Fibroblast of skin of right biceps (primary cell): ENCODE data around the gene TMCC1.
"Not testable (repeated sequence)": the region's sequence is repeated elsewhere in the genome, so short reads cannot be mapped to it uniquely, and the experiment has no call there.

Source experiments
- DNase-seq: peaks from one replicate; pipeline ENCODE4 v3.0.0-alpha.2; 2013

TMCC1 gene

DNA sequence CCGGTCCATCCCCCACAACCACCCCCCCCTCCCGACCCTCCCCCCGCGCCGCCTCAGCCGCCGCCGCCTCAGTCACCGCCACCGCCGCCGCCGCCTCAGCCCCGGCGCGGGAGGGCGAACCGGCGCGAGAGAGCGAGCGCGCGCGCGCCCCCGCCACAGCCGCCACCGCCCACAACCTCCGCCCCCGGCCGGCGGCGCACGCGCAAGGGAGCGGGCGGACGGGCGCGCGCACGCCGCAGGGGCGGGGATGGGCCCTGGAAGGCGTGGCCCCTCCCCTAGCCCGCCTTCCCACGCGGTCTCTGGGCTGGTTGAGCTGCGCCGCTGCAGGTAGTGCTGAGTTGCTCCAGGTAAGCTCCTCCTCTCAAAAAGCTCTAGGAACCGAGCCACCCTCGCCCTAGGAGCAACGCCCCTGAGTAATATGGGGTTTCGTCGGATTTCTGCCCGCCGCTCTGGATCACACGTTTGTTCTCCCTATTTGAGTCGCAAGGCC is at the start of gene TMCC1:
Gene TMCC1 (minus strand): TSS at position 131 of the 490 bp plus-strand sequence.
- peak; percentile 87 for DNase-seq

DNA sequence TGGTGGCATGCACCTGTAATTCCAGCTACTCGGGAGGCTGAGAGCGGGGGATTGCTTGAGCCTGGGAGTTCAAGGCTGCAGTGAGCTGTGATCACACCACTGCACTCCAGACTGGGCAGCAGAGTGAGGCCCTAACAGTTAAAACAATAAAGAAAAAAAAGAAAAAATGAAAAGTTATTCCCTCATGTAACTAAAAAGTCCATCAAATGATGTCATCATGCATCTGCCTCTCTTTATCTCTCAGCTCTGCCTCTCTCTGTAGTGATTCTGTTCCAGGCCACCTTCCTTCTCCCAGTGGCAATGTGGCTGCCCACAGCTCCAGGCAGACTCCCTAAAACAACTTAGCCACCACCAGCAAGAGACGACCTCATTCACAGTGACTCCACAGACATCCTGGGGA is 49.5 kb upstream of the TMCC1 start:
- no peak for DNase-seq

DNA sequence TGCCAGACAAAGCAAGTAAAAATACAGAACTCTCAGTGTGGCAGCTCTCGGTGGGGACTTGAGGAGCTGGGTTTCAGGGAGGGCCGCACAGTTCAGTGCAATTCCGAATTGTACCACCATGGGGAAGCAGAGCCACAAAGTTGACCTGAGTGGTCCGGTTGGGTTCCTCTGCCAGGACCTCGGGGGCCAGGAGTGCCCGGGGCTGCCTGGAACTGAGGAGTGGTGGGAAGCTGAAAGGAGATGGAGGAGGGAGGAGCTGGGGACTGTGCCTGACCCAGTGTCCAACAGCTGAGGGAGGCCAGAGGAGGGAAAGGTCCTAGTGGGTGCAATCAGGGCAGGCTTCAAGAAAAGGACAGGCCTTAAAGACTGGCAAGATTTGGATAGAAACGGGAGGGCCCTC is 48.8 kb upstream of the TMCC1 start:
- peak; percentile 44 for DNase-seq

DNA sequence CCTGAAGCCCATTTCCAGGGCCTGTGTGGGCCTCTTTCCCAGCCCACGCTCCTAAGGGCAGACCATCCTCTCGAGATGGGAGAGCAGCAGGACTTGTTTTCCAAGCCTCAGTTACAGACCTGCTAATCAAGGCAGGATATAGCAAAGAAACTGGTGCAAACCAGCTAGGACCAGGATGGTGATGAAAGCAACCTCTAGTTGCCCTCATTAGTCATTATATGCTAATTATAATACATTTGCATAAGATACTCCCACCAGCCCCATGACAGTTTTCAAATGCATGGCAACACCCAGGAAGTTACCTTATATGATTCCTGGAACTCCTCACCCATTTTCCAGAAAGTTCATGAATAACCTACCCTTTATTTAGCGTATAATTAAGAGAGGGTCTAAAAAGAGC is 46.6 kb upstream of the TMCC1 start:
- peak; percentile 8 for DNase-seq

DNA sequence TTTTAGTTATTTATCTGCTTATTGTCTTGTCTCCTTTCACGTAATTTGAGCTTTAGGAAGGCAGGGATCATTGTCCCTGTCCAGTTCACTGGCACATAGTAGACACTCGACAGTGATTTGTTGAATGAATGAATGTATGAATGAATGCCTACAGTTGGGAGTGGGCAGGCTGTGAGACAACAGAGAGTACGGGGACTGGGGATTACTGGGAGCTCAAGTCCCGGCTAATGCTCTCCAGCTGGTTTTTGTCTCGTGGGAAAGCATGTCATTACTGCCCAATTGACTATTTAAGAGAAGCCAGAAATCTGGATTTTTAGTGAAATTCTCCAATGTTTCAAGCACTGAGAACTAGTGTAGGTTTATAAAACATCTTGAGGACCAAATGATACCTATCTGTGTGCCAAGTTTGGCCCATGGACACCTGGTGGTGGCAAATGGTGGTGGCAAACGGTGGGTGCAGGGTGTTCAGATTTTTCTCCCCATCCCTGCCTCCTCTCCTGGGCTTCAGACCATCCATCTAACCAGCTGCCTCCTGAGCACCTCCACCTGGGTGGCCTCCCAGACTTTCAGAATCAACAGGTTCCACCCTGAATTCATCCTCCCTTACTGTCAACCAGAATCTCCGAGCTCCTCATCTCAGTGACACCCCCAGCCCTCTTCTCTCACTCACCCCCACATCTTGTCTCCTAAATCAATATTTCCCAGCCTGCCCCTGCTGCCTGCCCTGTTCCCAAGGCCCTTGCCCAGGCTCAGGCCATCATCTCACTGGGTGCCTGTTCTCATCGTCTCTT is 44.8 kb upstream of the TMCC1 start:
- DNase-seq, result no peak

DNA sequence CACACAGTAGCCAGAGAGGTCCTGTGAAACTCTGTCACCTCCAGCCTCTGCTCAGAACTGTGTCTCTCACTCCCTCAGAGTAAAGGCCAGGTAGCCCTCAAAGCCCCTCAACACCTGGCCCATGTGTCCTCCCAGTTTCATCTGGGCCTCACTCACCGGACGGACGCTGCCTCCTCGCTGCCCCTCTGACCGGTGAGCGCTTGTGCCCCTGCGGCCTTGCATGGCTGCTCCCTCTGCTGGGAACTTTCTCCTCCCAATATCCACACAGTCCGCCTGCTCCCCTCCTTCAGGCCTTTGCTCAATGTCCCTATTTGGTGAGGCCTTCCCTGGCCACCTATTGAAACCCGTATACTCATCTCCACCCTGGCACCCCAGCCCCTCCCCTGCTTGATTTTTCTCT is 44.2 kb upstream of the TMCC1 start:
- DNase-seq, result no peak

DNA sequence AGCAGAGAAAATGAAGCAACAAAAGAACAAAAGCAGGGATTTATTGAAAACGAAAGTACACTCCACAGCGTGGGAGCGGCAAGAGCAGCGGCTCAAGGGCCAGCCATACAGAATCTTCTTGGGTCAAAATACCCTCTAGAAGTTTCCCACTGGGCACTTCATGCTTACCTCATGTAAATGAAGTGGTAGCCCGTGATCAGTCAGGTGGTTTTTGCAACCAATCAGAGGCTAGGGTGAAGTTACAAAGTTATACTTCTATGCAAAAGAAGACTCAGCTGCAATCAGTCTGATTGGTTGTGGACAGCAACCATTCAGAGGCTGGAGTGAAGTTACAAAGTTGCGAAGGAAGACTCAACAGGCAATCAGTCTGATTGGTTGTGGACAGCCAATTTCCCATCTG is 43.2 kb upstream of the TMCC1 start:
- peak; percentile 56 for DNase-seq

DNA sequence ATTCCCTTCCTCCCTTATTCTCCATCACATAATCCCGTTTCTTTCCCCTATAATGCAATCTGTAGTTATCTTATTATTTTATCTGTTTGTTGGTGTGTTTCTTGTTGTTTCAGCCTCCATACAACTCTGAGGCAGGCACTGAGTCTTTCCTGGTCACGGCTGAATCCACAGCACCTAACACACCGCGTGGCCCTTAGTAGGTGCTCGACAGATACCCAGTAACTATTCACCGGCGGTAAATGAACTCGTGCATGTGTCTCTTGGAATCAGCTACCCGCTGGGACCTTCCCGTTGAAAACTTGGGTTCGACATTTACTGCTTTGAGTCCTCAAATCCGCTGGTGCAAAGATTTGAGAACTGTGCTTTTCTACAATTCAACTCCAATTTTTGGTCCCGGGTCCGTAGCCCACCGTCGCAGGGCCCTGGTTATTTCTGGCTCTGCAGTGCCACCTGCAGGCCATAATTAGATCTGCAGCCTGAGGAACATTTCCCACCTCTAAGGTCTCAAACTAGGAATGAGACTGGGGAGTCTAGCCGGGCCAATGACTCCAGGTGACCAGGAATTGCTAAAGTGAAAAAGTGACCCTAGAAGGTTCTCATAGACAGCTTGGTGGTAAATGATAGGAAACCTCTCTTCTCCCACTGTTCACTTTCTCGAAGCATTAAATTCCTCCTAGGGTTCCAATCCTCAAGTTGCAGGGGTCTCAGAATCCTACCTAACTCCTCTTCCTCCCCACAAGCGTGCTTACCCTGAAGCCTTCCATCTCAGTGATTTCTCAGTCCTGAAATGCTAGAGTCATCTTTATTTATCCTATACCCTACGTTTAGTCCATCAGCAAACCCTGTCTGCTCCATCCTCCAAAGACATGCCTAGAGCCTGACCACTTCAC is 41.0 kb upstream of the TMCC1 start:
- DNase-seq, result peak; percentile 30

DNA sequence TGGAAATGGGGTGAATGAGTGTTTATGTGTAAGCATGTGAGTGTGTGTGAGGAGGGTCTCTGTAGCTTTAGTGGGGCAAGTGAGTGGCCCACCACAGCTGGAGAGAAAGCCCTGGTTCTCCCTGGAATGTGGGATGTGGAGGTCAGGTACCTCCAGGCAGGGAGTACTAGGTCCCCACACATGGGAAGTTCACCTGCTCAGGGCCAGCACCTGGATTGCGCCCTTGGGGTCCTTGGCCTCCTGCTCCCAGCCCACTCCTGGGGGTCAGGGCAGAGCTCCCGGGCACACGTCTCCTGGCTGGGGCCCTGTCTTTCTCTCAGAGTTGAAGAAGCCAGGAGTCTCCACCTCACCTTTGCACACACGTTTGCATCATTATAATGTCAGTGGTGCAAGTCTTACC is 40.0 kb upstream of the TMCC1 start:
- DNase-seq, result no peak

DNA sequence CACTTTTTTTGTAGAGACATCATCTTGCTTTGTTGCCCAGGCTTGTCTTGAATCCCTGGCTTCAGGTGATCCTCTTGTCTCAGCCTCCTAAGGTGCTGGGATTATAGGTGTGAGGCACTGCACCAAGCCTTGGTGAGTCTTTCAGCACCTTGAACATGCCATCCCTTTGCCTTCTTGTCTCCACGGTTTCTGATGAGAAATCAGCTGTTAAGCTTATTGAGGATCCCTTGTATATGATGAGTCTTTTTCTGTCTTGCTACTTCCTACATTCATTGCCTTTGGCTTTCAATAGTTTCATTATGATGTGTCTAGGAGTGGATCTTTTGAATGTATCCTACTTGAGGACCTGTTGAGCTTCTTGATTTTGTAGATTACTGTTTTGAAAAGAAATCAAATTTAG is 35.9 kb upstream of the TMCC1 start:
- no peak for DNase-seq

DNA sequence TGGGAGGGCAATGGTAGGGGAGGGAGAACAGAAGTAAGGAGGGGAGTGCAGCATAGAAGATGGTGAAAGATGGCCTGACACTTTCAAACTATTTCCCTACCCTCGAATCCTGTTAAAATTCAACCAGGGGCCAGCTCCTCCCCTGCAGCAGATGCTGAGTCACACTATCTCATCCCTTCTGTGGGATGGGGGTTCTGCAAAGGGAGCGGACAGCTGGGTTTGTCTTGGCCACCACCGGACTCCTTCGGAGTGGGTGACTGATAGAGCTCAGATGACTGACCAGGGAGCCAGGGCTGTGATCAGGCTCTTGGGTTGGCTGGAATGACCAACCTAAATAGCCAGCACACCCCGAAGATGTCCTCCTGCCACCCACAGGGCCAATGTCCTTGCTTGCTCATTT is 33.6 kb upstream of the TMCC1 start:
- DNase-seq, result no peak

DNA sequence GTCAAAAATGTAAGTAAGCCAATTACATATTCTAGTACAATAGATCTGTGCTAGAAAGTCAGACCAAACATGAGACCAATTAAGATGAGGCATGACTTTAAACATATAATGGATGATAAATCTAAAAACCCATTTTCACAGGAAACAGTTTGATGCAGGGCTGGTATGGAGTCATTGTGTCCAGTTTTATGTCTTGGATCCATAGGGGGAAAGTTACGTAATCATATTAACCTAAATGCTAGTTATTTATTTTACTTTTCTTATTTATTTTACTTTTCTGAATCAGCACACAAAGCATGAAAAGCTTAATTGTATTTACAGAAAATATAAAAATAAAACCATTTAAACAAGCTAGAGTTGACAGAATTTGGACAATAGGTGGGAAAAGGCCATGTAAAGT is 26.3 kb upstream of the TMCC1 start:
- no peak for DNase-seq

DNA sequence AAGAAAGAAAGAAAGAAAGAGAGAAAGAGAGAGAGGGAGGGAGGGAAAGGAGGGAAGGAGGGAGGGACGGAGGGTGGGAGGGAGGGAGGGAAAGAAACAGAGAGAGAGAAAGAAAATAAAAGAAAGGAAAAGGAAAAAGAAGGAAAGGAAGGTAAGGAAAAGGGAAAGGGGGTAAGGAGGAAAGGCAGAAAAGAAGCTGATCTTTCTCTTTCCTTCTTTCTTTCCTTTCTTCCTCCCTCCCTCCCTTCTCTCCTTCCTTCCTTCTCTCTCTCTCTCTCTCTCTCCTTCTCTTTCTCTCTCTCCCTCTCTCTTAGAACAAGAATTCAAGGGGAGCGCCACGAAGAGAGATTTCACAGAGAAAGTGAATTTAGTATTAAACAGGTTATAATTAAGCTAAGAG is 25.8 kb upstream of the TMCC1 start:
- DNase-seq, result no peak

DNA sequence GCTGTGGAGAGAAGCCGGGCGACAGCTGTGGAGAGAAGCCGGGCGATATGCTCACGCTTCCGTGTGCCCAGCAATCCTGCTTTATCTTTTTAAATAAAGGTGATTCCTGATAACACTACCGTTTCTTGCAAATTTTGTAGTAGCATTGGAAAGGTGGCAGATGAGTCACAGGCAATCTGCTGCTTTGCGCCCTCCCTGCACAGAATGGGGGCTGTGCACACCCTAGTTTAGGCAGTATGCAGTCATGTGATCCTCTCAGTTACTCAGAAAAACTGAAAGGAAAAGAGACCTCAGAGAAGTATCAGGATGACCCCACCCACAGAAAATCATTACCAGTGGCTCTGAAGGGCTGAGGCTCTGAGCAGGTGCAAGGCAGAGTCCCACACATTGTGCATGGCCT is 24.9 kb upstream of the TMCC1 start:
- DNase-seq, result no peak

DNA sequence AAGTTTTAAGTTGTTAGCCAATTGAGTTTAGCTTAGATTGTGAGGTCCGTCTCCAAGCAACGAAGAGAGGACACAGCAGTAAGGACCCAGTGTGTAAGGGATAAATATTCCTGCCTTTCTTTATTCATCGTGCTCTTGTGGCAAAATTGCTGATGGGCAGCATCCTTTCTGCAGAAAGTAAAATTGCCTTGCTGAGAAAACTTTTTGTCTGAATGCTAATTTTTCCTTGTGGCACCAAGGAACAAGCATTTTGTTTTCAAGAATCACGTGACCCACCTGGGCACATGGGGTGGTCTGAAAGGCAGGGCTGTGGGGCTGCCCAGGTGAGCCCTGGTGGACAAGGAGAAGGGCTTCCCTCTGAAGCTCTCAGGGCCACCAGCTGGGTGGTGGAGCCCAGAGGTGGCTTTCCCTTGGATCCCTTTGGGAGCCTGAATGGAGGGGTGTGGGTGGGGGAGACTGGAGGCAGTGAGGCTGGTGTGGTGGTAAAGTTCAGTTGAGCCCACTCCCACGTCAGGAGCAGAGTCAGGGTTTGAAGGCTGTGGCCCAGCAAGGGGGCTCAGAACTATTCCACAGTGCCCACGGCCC is 24.0 kb upstream of the TMCC1 start:
- no peak for DNase-seq

DNA sequence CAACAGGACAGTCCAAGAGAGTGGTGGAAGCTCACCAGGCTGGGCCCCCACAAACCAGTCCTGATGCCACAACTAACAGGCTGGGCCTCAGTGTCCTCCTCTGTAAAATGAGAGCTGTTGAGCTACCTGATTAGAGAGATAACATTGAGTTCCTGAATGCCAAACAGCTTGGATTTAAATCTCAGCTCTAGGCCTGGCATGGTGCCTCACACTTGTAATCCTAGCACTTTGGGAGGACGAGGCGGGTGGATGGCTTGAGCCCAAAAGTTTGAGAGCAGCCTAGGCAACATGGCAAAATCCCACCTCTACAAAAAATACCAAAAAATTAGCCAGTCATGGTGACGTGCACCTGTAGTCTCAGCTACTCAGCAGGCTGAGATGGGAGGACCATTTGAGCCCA is 20.1 kb upstream of the TMCC1 start:
- DNase-seq, result no peak

DNA sequence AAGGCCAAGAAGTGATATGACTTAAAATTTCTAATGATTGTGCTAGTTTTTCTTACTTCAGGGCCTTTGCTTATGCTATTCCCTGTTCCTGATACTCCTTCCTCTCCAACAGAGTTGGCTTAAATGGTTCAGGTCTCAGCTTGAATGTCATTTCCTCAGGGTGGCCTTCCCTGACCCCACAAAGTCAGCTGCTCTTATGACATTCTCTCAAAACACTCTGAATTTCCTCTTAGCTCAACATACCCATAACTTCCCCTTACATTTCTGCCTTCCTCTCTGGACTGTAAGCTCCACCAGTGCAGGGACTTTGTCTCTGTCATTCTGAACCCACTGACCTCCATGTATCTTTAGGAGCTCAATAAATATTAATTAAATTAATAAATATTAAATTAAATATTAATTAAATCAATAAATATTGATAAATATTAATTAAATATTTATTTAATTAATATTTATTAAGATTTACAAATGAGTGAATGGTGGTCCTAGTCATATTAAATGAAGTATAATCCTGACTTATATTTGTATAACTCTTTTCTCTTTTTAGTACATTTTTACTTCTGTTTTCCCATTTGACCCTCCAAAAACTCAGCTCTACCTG is 17.9 kb upstream of the TMCC1 start:
- no peak for DNase-seq

DNA sequence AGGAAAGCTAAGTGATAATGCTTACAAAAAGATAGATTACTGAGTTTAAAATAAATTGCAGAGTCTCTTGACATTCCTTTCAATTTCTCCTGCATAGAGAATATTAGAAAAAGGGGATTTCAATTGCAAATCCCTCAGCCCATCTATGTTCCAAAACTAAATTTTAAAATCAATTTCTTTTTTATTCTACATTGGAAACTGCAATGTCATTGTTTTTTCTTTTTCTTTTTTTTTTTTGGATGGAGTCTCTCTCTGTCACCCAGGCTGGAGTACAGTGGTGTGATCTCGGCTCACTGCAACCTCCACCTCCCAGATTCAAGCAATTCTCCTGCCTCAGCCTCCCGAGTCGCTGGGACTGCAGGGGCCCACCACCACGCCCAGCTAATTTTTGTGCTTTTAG is 15.7 kb upstream of the TMCC1 start:
- DNase-seq, result not testable (repeated sequence)

DNA sequence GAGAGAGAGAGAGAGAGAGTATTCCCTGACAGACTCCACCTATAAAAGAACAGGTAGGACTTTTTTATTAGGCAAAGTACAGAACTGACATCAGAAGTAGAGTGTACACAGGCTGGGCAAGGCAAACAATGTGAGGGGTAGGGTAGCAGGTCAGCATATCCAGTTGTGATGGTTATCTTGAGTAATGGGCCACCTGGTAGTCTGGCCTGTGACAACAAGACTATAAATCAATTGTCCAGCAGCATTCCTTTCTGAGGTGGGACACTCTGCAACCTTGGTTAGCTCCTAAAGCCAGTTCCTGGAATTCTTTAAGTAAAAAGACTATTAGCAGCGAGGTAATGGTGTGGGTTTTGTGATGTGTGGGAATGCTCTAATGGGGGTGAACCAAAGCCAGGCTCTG is 14.9 kb upstream of the TMCC1 start:
- no peak for DNase-seq

DNA sequence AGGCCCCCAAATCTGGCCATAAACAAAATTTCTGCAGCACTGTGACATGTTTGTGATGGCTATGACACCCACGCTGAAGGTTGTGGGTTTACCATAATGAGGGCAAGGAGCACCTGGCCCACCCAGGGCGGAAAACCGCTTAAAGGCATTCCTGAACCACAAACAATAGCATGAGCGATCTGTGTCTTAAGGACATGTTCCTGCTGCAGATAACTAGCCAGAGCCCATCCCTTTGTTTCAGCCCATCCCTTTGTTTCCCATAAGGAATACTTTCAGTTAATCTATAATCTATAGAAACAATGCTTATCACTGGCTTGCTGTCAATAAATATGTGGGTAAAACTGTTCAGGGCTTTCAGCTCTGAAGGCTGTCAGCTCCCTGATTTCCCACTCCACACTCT is 7.8 kb upstream of the TMCC1 start:
- DNase-seq, result not testable (repeated sequence)

DNA sequence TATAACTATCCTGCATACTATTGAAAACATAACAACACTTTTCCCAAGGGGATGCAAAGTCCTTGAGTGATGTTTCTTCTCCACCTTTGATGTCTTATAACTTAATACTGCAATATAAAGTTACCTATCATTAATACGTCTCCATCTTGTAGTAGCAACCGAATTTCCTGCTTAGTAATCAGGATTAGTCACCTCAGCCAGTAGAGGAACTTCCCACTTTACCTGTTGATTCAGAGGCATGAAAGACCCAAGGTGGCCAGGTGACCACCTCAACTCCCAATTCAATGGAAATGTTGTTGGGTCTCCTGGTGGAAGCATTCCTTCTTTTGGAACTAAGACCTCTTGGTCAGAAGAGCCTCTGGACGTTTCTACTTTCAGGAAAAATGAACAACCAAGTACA is 3.5 kb upstream of the TMCC1 start:
- no peak for DNase-seq

DNA sequence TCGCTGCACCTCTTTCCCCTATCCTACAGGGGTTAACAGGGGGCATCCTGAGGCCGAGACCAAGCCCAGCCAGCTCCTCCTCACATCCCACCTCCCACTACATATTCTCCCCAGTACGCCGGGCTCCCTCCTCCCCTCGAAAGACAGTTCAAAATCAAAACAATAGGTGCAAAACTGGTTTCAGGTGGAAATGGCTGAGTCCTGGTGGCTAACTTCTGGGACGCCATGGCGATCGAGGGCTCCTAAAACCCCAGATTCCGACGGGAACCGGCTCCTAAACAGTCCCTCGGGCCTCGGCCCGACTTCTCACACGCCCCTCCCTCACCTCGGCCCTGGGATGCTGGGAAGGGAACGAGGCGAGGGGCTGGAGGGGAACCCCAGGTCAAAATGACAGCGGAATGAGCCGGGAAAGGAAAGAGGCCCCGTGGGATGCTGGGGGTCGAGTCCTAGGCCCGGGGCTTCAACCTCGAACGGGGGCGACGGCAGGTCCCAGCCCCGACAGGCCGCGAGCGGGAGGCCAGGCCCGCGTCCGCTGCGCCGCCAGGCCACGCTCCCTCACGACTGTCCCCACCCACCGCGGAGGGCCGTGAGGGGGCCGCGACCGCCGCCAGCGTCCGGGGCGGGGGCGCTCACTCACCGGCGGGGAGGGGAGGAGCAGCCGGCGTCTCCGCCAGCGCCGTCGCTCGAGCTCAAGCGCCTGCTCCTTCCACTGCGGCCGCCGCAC is 492 bp downstream of the TMCC1 start:
- DNase-seq, result peak; percentile 12

DNA sequence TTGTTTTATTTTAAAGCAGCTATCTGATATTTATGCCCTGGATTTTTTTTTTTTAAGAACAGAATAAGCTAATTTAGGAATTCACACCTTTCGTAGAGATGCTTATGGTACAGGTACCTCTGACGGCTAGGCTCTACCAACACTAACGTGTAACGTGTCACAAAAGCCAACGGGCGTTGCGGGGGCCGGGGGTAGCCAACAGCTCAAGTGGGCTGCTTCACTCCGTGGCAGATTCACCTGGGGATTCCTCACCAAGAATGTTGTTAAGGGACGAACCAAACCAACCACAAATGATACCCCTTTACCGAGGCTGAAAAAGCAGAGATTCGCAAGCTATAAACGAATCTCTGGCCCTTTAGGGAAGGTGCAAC is 1.0 kb downstream of the TMCC1 start:
- no peak for DNase-seq
